H1 (cell line): ENCODE measurements around the gene SUPT7L. TPM values are rescaled to one million over a fixed set of nuclear protein-coding genes. Genes with fewer than 3 reads are reported as not detected.

Source experiments
- CHD2 ChIP-seq: IDR thresholded peaks from 2 replicates; pipeline ENCODE4 v1.6.1; 2012; ENCODE audit warnings: low read length, improper control_type of control experiment
- CHD7 ChIP-seq: fragments of 300-600 bp; sonication (generic); IDR thresholded peaks from 2 replicates; pipeline ENCODE4 v1.7.1; 2012; ENCODE audit warnings: low read length, moderate library complexity, mild to moderate bottlenecking, inconsistent platforms; ENCODE audit not compliant: insufficient replicate concordance
- KDM4A ChIP-seq: IDR thresholded peaks from one replicate; pipeline ENCODE4 v1.7.1; 2012; ENCODE audit warnings: low read depth, mild to moderate bottlenecking, moderate library complexity, low read length, inconsistent platforms; ENCODE audit not compliant: severe bottlenecking
- KDM5A ChIP-seq: fragments of 200-600 bp; IDR thresholded peaks from 2 replicates; pipeline ENCODE4 v1.7.1; 2012; ENCODE audit warnings: mild to moderate bottlenecking, low read length, inconsistent platforms, mixed read lengths
- NANOG ChIP-seq: IDR thresholded peaks from 2 replicates; pipeline ENCODE4 v1.6.1; 2011; ENCODE audit warnings: low read length, low read depth, mild to moderate bottlenecking, inconsistent platforms; ENCODE audit not compliant: insufficient read depth, poor library complexity, severe bottlenecking
- POU5F1 ChIP-seq: IDR thresholded peaks from 2 replicates; pipeline ENCODE4 v1.6.1; 2011; ENCODE audit warnings: low read depth, mild to moderate bottlenecking, low read length, moderate library complexity
- SIN3A ChIP-seq, 2 experiments: IDR thresholded peaks in 1 of 2; conservative IDR thresholded peaks in 1 of 2; 2 replicates each; pipeline ENCODE4 v1.6.1; 2011 to 2012; ENCODE audit warnings: low read length in 2 of 2, improper control_type of control experiment in 1 of 2, low read depth in 1 of 2, mild to moderate bottlenecking in 1 of 2
- polyA plus RNA-seq, 7 experiments: library from polyadenylated mRNA; depleted of rRNA in 3 of 7; stranded (reverse) in 5 of 7; unstranded in 2 of 7; fragments of >200 nt in 5 of 7; fragments of 200-250 nt in 2 of 7; gene quantifications; 1 replicate in 5 of 7; 2 replicates in 1 of 7; 4 replicates in 1 of 7; pipeline versions ENCODE4 v1.2.1 to v1.2.3, GENCODE V29; 2011 to 2013; ENCODE audit warnings: missing spikeins in 2 of 7, mixed read lengths in 2 of 7
- total RNA-seq: library from RNA; stranded (reverse); fragmentation: NEBNext Ultra II Directional; extraction: Animal tissue kit (Norgen Biotek cat#: 25700); gene quantifications from 2 replicates; pipeline ENCODE4 v1.2.1, GENCODE V29; 2021

The SUPT7L gene
- total and polyA plus RNA-seq, 2 of the 8 experiments (the other 6 are each of a cell fraction or from before 2014, with no cell fraction given), result 22.2 to 26.6 TPM

GRCh38 chr2:27697660-27698059, 34.2 kb upstream of the SUPT7L start (continued):
- TF ChIP-seq CHD7 (no peak), SIN3A (conservative IDR thresholded peaks at IDR 0.05 in 1 of 2, IDR thresholded peaks at IDR 0.05 in 1 of 2; ENCODE audit: low read depth in 1 of 2, low read length in 2 of 2) (no peak), POU5F1 (no peak), NANOG (no peak), CHD2 (no peak), KDM5A (no peak), KDM4A (no peak)
